Sigmoid colon (tissue), 4 donors: Measurements from ENCODE around the gene NPAS2.

Experiments
- CTCF ChIP-seq, 4 experiments: fragments of 450-650 bp in 3 of 4; fragments of 200-600 bp in 1 of 4; IDR thresholded peaks; one replicate each; pipeline ENCODE4 v1.5.1; 2016 to 2019; ENCODE audit warnings: antibody characterized with exemption in 4 of 4, mild to moderate bottlenecking in 3 of 4, moderate library complexity in 2 of 4
- EP300 ChIP-seq, 4 donors: sonication (generic); formaldehyde crosslinking; IDR thresholded peaks; one replicate each; pipeline ENCODE4 v1.6.1; 2017; ENCODE audit warnings: antibody characterized with exemption in 4 of 4
- POLR2A ChIP-seq, 2 donors: fragments of 450-650 bp; IDR thresholded peaks; one replicate each; pipeline ENCODE4 v1.6.1; 2016; ENCODE audit warnings: antibody characterized with exemption in 2 of 2, mild to moderate bottlenecking in 2 of 2, moderate library complexity in 2 of 2
- POLR2AphosphoS5 ChIP-seq, 4 donors: sonication (generic); formaldehyde crosslinking; IDR thresholded peaks; one replicate each; pipeline ENCODE4 v1.6.1; 2017; ENCODE audit warnings: antibody characterized with exemption in 4 of 4

- TF ChIP-seq EP300 (IDR thresholded peaks at IDR 0.05) (no peak), CTCF (IDR thresholded peaks at IDR 0.05) (no peak), POLR2A (IDR thresholded peaks at IDR 0.05) (no peak), POLR2AphosphoS5 (IDR thresholded peaks at IDR 0.05) (no peak)
Observed at GRCh38 chr2:100969998-100970397, 150.1 kb downstream of the NPAS2 start.
